ENCODE results near the gene LRRC74B.

- TF ChIP-seq CTCF (IDR thresholded peaks at IDR 0.05) (no peak), POLR2A (IDR thresholded peaks at IDR 0.05) (no peak)
Measured at GRCh38 chr22:21014726-21015465, 30.9 kb upstream of the LRRC74B start, which contains the start of gene P2RX6.
